IMR-90 (cell line): ENCODE data around the gene SWAP70. TPM values are rescaled to one million over a fixed set of nuclear protein-coding genes. Genes with fewer than 3 reads are reported as not detected.

Source experiments
- ATAC-seq: fragments of 200-7000 bp; cut with Tn5 transposase; 2 replicates; pipeline ENCODE4 v1.9.1; 2020; ENCODE audit warnings: low read depth, mild to moderate bottlenecking, moderate library complexity
- BruUV-seq: library from RNA; stranded (reverse); fragments of 400-500 nt; replicated peaks from 2 replicates; lab custom pipeline; 2021; lab: Mats Ljungman, UMichigan
- CTCF ChIA-PET: fragments of 300-600 bp; formaldehyde crosslinking; extraction: SDS; loops from one replicate; lab custom pipeline; 2021; ENCODE audit warnings: antibody characterized with exemption; lab: Yijun Ruan, JAX
- POLR2A ChIA-PET: fragments of 300-600 bp; sonication (Branson Sonifier 250); formaldehyde crosslinking; loops from one replicate; lab custom pipeline; 2022; ENCODE audit warnings: antibody characterized with exemption; ENCODE audit not compliant: unreplicated experiment; lab: Charles Lee
- DNase-seq: peaks from one replicate; pipeline ENCODE4 v3.0.0; 2013
- H2AFZ ChIP-seq: replicated peaks from 2 replicates; pipeline ENCODE3; 2013; ENCODE audit warnings: low read length, mild to moderate bottlenecking; ENCODE audit not compliant: poor library complexity
- H2AK5ac ChIP-seq: 2 replicates; pipeline ENCODE4 v1.6.1; 2013; ENCODE audit warnings: low read depth, low read length, inconsistent platforms
- H2AK9ac ChIP-seq: replicated peaks from 2 replicates; pipeline ENCODE3; 2013; ENCODE audit warnings: mild to moderate bottlenecking, low read depth, low read length, moderate library complexity; ENCODE audit not compliant: poor library complexity
- H2BK120ac ChIP-seq: 2 replicates; pipeline ENCODE4 v1.6.1; 2013; ENCODE audit warnings: low read depth, low read length, inconsistent platforms
- H2BK15ac ChIP-seq: 3 replicates; pipeline ENCODE4 v1.6.1; 2013; ENCODE audit warnings: low read depth, low read length, inconsistent platforms
- H2BK20ac ChIP-seq: 2 replicates; pipeline ENCODE4 v1.6.1; 2013; ENCODE audit warnings: low read depth, mild to moderate bottlenecking, inconsistent platforms, low read length, moderate library complexity
- H2BK5ac ChIP-seq: 2 replicates; pipeline ENCODE4 v1.6.1; 2013; ENCODE audit warnings: mild to moderate bottlenecking, low read depth, low read length, inconsistent platforms; ENCODE audit not compliant: poor library complexity, severe bottlenecking
- H3K14ac ChIP-seq: replicated peaks from 2 replicates; pipeline ENCODE4 v1.6.1; 2013; ENCODE audit warnings: low read depth, low read length, inconsistent platforms
- H3K18ac ChIP-seq: 2 replicates; pipeline ENCODE4 v1.6.1; 2013; ENCODE audit warnings: low read depth, low read length, control low read depth
- H3K23ac ChIP-seq: 2 replicates; pipeline ENCODE4 v1.6.1; 2013; ENCODE audit warnings: low read depth, low read length, inconsistent platforms
- H3K27ac ChIP-seq: 2 replicates; pipeline ENCODE4 v1.5.1; 2013; ENCODE audit warnings: mild to moderate bottlenecking, control low read depth, low read length; ENCODE audit not compliant: insufficient read depth
- H3K27me3 ChIP-seq: 2 replicates; pipeline ENCODE4 v1.6.1; 2013; ENCODE audit warnings: low read length; ENCODE audit not compliant: control insufficient read depth, insufficient read depth
- H3K36me3 ChIP-seq: 2 replicates; pipeline ENCODE4 v1.6.1; 2013; ENCODE audit warnings: low read length, mixed read lengths; ENCODE audit not compliant: control insufficient read depth, insufficient read depth
- H3K4ac ChIP-seq: 2 replicates; pipeline ENCODE4 v1.6.1; 2013; ENCODE audit warnings: low read depth, low read length, inconsistent platforms
- H3K4me1 ChIP-seq: 2 replicates; pipeline ENCODE4 v1.6.1; 2013; ENCODE audit warnings: low read length, mixed read lengths; ENCODE audit not compliant: control insufficient read depth, insufficient read depth
- H3K4me2 ChIP-seq: 2 replicates; pipeline ENCODE4 v1.6.1; 2013; ENCODE audit warnings: low read depth, mild to moderate bottlenecking, control low read depth, low read length, moderate library complexity
- H3K4me3 ChIP-seq: 2 replicates; pipeline ENCODE4 v1.5.1; 2013; ENCODE audit warnings: low read depth, mild to moderate bottlenecking, control low read depth, low read length, moderate library complexity; ENCODE audit not compliant: insufficient read depth
- H3K56ac ChIP-seq: 2 replicates; pipeline ENCODE4 v1.6.1; 2013; ENCODE audit warnings: low read length, inconsistent platforms; ENCODE audit not compliant: insufficient read depth; ENCODE audit errors: extremely low read depth
- H3K79me1 ChIP-seq, 2 experiments: 2 replicates each; pipeline ENCODE4 v1.6.1; 2013; ENCODE audit warnings: low read length in 2 of 2, inconsistent platforms in 1 of 2, low read depth in 1 of 2
- H3K9ac ChIP-seq: 2 replicates; pipeline ENCODE4 v1.6.1; 2013; ENCODE audit warnings: low read depth, low read length, control low read depth
- H3K9me1 ChIP-seq: 2 replicates; pipeline ENCODE4 v1.6.1; 2013; ENCODE audit warnings: low read length, inconsistent platforms; ENCODE audit not compliant: insufficient read depth
- H3K9me3 ChIP-seq: 2 replicates; pipeline ENCODE4 v1.6.1; 2013; ENCODE audit warnings: low read length; ENCODE audit not compliant: control insufficient read depth, insufficient read depth
- H4K20me1 ChIP-seq: 2 replicates; pipeline ENCODE4 v1.6.1; 2013; ENCODE audit warnings: low read length, inconsistent platforms; ENCODE audit not compliant: insufficient read depth
- H4K5ac ChIP-seq: 2 replicates; pipeline ENCODE4 v1.6.1; 2013; ENCODE audit warnings: mild to moderate bottlenecking, low read depth, low read length, control low read depth
- H4K8ac ChIP-seq, 2 experiments: 2 replicates each; pipeline ENCODE4 v1.6.1; 2013; ENCODE audit warnings: low read depth in 2 of 2, low read length in 2 of 2, control low read depth in 1 of 2, inconsistent platforms in 1 of 2
- H4K91ac ChIP-seq: 2 replicates; pipeline ENCODE4 v1.6.1; 2013; ENCODE audit warnings: low read depth, low read length, inconsistent platforms; ENCODE audit not compliant: insufficient read depth
- BHLHE40 ChIP-seq: fragments of 150-350 bp; IDR thresholded peaks from 2 replicates; pipeline ENCODE4 v1.6.1; 2016; ENCODE audit warnings: mild to moderate bottlenecking, low read depth, low read length
- CEBPB ChIP-seq: IDR thresholded peaks from 2 replicates; pipeline ENCODE4 v1.6.1; 2012; ENCODE audit warnings: low read depth, low read length, improper control_type of control experiment
- CHD1 ChIP-seq: IDR thresholded peaks from 2 replicates; pipeline ENCODE4 v1.6.1; 2012; ENCODE audit warnings: low read depth, low read length, improper control_type of control experiment
- CTCF ChIP-seq: conservative IDR thresholded peaks from 2 replicates; pipeline ENCODE4 v1.5.1; 2012; ENCODE audit warnings: mild to moderate bottlenecking, low read depth, low read length, improper control_type of control experiment
- ELK1 ChIP-seq: fragments of 150-350 bp; IDR thresholded peaks from 2 replicates; pipeline ENCODE4 v1.6.1; 2016; ENCODE audit warnings: low read depth, mild to moderate bottlenecking, low read length, moderate library complexity, borderline replicate concordance
- FOS ChIP-seq: fragments of 150-350 bp; IDR thresholded peaks from 2 replicates; pipeline ENCODE4 v1.6.1; 2016; ENCODE audit warnings: low read depth, low read length
- MAFK ChIP-seq: IDR thresholded peaks from 2 replicates; pipeline ENCODE4 v1.6.1; 2012; ENCODE audit warnings: low read depth, low read length, improper control_type of control experiment
- MAZ ChIP-seq: IDR thresholded peaks from 2 replicates; pipeline ENCODE4 v1.6.1; 2012; ENCODE audit warnings: low read depth, mild to moderate bottlenecking, low read length, improper control_type of control experiment, moderate library complexity, borderline replicate concordance
- MXI1 ChIP-seq: IDR thresholded peaks from 2 replicates; pipeline ENCODE4 v1.6.1; 2012; ENCODE audit warnings: low read depth, mild to moderate bottlenecking, low read length, moderate library complexity, borderline replicate concordance
- NFE2L2 ChIP-seq: fragments of 150-350 bp; IDR thresholded peaks from 2 replicates; pipeline ENCODE4 v1.6.1; 2016; ENCODE audit warnings: low read depth, mild to moderate bottlenecking, low read length
- POLR2A ChIP-seq: IDR thresholded peaks from 2 replicates; pipeline ENCODE4 v1.6.1; 2012; ENCODE audit warnings: mild to moderate bottlenecking, low read depth, low read length
- RAD21 ChIP-seq: IDR thresholded peaks from 2 replicates; pipeline ENCODE4 v1.6.1; 2012; ENCODE audit warnings: low read length, improper control_type of control experiment
- RCOR1 ChIP-seq: IDR thresholded peaks from 2 replicates; pipeline ENCODE4 v1.6.1; 2012; ENCODE audit warnings: mild to moderate bottlenecking, low read length, improper control_type of control experiment; ENCODE audit not compliant: insufficient replicate concordance
- RFX5 ChIP-seq: IDR thresholded peaks from 2 replicates; pipeline ENCODE4 v1.8.0; 2012; ENCODE audit warnings: low read depth, mild to moderate bottlenecking, low read length, moderate library complexity
- SMC3 ChIP-seq: fragments of 150-350 bp; IDR thresholded peaks from 2 replicates; pipeline ENCODE4 v1.6.1; 2016; ENCODE audit warnings: low read depth, mild to moderate bottlenecking, antibody characterized with exemption, low read length, moderate library complexity
- WGBS, 2 experiments: methylation state at CpG; one replicate each; pipeline versions ENCODE4 v1.1.5 to v1.1.7; 2013; ENCODE audit warnings: missing lambda C conversion rate in 2 of 2; ENCODE audit not compliant: insufficient read length in 1 of 2; ENCODE audit errors: extremely low coverage in 2 of 2; 5-methylcytosine and 5-hydroxymethylcytosine counted together
- dilution Hi-C: fragments of 300-500 bp; cut with HindIII; formaldehyde crosslinking; loops from one replicate; pipeline ENCODE4 v1.14.3; 2018; ENCODE audit warnings: low sequenced_read_pairs; ENCODE audit not compliant: unreplicated experiment
- in situ Hi-C: fragments of 300-500 bp; cut with MboI; formaldehyde crosslinking; loops from 3 replicates; pipeline ENCODE4 v1.14.3; 2019; ENCODE audit warnings: low sequenced_read_pairs, inconsistent platforms, mixed read lengths
- intact Hi-C: fragments of 100-400 bp; cut with micrococcal nuclease; formaldehyde crosslinking; loops from 2 replicates; pipeline ENCODE4 v1.10.0; 2022
- polyA plus RNA-seq, 3 experiments: library from polyadenylated mRNA; depleted of rRNA; stranded (reverse); fragments of >200 nt; gene quantifications; 2 replicates each; pipeline ENCODE4 v1.2.3, GENCODE V29; 2012; ENCODE audit warnings: low replicate concordance in 1 of 3
- total RNA-seq: library from RNA; depleted of rRNA; stranded (reverse); fragments of >200 nt; gene quantifications from 2 replicates; pipeline ENCODE4 v1.2.3, GENCODE V29; 2012
- TF ChIP-seq, protein P1 (sequence below): fragments of 150-350 bp; IDR thresholded peaks from 2 replicates; pipeline ENCODE4 v1.6.1; 2017; ENCODE audit warnings: mild to moderate bottlenecking, antibody characterized with exemption, low read length, low read depth

SWAP70 gene
- total and polyA plus RNA-seq, 2 of the 4 experiments (the other 2 are of a cell fraction), result 15.5 to 19.9 TPM

DNA sequence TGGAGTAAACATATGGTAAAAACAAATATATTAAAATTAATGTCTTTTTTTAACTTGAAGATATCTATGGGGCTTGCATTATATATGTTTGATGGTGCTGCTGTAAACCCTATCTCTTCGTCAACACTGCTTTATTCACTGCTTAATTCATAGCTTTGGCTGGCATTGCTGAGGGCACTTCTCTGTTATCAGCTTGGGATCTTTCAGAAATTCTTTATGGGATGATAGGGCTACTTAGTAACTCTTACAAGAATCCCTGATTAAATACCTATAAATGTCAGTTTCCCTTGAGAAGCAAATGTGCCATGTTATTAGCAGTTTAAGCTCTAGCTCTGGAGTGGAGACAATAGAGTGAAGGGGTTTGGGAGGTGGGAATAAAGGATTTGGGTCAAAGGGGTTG lies 112.3 kb downstream of the SWAP70 start:
- Histone ChIP-seq H2BK120ac (peak overlapping the region; percentile 83), H2BK15ac (peak overlapping the region; percentile 69; the same call in 2 of the 3 replicates), H3K27ac (peak overlapping the region; percentile 39; the same call in 1 of the 2 replicates), H3K56ac (peak overlapping the region; percentile 19), H3K14ac (peak overlapping the region; percentile 50), H2BK5ac (peak overlapping the region; percentile 96), H3K27me3 (no peaks in the 10 kb centered on the region), H3K9ac (no peak overlapping the region), H4K91ac (peak overlapping the region; percentile 85), H3K18ac (peak overlapping the region; percentile 94), H3K4ac (peak overlapping the region; percentile 82), H3K4me3 (peak overlapping the region; percentile 12; the same call in 1 of the 2 replicates), H2AFZ (no peak overlapping the region), H3K36me3 (peaks cover 22% of the 10 kb centered on the region), H3K9me3 (no peaks in the 10 kb centered on the region), H4K8ac (peak overlapping the region; percentile 46 to 86), H3K4me2 (peak overlapping the region; percentile 48; the same call in 1 of the 2 replicates), H3K9me1 (peaks cover 20% of the 10 kb centered on the region), H4K5ac (peak overlapping the region; percentile 89; the same call in 1 of the 2 replicates), H2AK9ac (no peak overlapping the region), H2AK5ac (peak overlapping the region; percentile 41; the same call in 1 of the 2 replicates), H3K4me1 (peaks cover 23% of the 10 kb centered on the region), H4K20me1 (no peaks in the 10 kb centered on the region), H3K23ac (peak overlapping the region; percentile 79; the same call in 1 of the 2 replicates), H2BK20ac (peak overlapping the region; percentile 81), H3K79me1 (peaks cover 9 to 56% of the 10 kb centered on the region in 2 experiments)
- dilution Hi-C loops (no loop called here), intact Hi-C loops (no loop called here), in situ Hi-C loops (no loop called here)
- POLR2A ChIA-PET, result interaction anchor here (0.7 to 1.0 kb wide), 2 partner anchors 17 to 287 kb away, joined by 3 read pairs; no protein-coding TSS in a partner anchor
- CTCF ChIA-PET, result interaction anchor here (1.3 kb wide), 1 partner anchor 28 kb away, joined by 5 read pairs; no protein-coding TSS in a partner anchor
- no peak for TF ChIP-seq CHD1
- TF ChIP-seq MAZ, result no peak
- TF ChIP-seq RAD21, result no peak
- TF ChIP-seq, protein P1, sequence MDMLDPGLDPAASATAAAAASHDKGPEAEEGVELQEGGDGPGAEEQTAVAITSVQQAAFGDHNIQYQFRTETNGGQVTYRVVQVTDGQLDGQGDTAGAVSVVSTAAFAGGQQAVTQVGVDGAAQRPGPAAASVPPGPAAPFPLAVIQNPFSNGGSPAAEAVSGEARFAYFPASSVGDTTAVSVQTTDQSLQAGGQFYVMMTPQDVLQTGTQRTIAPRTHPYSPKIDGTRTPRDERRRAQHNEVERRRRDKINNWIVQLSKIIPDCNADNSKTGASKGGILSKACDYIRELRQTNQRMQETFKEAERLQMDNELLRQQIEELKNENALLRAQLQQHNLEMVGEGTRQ, result no peak
- TF ChIP-seq ELK1, result no peak
- TF ChIP-seq NFE2L2, result no peak
- no peak for TF ChIP-seq BHLHE40
- TF ChIP-seq POLR2A, result no peak
- TF ChIP-seq SMC3, result no peak
- no peak for TF ChIP-seq FOS
- TF ChIP-seq MXI1, result no peak
- TF ChIP-seq MAFK, result no peak
- TF ChIP-seq CTCF, result no peak
- TF ChIP-seq RCOR1, result no peak
- TF ChIP-seq CEBPB, result no peak
- no peak for TF ChIP-seq RFX5
- DNase-seq (no peak), ATAC-seq (no peak)
- BruUV-seq, result no TSS peak
- no CpG with 5 or more reads among the region's 1 CpG for WGBS, 2 experiments
